8988T (cell line): ENCODE measurements around the gene SCO2.

ENCODE experiments used
- DNase-seq: peaks from one replicate; pipeline ENCODE4 v3.0.0; 2011

SCO2 gene

DNA sequence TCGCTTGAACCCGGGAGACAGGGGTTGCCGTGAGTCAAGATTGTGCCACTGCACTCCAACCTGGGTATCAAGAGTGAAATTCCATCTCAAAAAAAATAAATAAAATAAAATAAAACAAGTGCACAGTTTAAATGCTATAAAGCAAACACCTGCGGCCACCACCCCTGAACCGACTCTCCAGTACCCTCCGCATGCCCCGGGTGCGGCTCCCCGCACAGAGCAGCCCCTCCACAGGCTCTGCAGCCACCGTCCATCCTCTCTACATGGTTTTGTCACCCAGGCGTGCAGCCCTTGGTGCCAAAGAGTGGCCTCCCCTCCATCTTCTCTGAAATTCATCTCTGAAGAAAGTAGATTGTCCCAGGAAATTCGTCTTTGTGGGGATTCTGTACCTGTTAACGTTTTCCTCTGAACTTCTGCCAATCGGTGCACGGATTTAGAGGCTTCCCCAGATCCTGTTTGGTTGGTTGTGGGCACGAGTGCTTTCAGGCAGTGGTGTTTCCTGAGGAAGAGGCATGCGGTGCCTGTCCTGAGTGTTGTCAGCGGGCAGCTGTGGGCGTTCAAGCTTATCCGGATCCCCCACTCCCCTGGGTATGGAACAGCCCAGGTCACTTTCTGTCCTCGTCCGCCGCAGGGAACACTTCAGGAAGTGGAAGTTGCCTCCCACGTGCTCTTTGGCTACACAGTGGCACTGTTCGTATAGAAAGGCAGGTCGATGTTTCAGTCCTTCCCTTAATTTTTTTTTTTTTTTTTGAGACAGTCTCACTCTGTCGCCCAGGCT lies 34.7 kb downstream of the SCO2 start:
- no peak for DNase-seq

DNA sequence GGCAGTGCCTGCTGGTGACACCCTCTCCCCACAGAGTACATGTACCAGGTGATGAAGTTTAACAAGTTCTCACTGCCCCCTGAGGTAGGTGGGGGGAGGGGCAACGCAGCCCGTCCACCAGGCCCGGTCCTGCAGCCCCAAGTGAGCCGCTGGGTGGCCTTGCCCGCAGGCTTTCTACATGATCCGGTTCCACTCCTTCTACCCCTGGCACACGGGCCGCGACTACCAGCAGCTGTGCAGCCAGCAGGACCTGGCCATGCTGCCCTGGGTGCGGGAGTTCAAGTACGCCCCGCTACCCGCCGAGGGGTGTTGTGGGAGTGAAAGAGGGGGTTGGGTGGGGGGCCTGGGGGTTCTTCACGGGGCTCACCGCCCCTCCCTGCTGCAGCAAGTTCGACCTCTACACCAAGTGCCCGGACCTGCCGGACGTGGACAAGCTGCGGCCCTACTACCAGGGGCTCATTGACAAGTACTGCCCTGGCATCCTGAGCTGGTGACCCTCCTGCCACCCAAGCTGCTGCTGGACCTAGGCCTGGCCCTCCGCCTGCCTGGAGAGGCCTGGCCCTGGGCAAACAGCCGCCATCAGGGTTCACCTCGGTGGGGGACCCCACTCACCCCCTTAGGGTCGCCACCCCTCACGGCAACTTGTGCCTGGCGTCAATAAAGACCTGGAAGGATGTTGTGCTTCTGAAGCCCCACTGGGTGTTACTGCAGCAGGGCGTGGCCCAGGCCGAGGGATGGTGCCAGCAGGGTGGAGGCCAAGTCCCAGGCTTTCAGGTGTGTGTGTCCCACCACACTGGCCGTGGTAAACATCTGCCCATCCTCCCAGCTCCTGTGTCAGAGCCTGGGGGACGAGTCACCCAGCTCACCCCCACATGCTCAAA lies 35.8 kb downstream of the SCO2 start:
- no peak for DNase-seq

DNA sequence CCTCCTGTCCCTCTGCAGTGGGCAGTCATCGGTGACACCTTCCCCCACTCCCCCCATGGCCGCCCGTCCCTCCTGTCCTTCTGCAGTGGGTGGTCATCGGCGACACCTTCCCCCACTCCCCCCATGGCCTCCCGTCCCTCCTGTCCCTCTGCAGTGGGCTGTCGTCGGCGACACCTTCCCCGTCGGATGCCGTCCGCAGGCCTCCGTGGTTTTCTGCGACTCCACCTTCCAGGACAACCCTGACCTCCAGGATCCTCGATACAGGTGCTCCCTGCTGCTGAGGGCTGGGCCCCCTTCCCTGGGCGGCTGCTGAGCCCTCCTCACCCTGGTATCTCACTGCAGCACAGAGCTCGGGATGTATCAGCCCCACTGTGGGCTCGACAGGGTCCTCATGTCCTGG lies 36.5 kb downstream of the SCO2 start:
- DNase-seq: no peak

DNA sequence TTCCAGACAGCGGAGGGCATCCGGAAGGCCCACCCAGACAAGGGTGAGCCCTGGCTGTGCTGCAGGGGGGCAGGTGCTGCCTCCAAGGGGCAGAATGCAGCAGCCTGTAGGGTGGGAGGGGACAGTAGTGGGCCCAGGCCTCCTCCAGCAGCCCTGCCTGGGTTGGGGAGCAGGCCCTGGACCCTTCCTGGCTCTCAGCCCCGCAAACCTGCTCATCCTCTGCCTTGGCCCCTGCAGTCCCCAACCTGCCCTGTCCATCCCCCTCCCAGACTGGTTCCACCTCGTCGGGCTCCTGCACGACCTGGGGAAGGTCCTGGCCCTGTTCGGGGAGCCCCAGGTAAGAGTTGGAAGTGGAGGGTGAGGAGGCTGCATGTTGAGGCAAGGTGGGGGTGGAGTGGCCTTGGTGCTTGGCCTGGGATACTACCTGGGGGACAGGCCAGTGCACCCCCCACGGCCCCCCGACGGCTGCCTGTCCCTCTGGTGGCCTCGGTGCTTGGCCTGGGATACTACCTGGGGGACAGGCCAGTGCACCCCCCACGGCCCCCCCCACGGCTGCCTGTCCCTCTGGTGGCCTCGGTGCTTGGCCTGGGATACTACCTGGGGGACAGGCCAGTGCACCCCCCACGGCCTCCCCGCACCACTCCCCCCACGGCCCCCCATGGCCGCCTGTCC lies 37.3 kb downstream of the SCO2 start:
- DNase-seq: no peak

DNA sequence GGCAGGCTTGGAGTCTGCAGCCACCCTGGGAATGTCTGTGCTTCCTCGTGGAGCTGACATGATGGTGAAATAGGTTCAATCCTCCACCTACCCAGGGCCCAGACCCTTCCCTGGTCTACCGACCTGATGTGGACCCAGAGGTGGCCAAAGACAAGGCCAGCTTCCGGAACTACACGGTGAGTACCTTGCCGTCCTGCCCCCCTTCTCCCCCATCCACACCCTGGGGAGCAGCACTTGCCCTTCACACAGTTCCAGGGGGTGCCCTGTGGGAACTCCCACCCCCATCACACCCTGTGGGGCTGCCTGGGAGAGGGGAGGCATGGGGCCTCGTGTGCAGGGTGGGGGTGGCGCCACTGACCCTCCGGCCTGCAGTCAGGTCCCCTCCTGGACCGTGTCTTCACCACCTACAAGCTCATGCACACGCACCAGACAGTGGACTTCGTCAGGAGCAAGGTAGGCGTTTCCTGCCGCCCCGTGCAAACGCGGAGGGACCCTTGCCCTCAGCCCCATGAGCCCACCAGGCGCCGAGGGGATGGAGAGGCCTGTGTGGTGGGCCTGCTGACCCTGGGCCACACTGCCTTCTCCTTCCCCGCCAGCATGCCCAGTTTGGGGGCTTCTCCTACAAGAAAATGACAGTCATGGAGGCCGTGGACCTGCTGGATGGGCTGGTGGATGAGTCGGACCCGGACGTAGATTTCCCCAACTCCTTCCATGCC lies 38.0 kb downstream of the SCO2 start:
- DNase-seq: no peak

DNA sequence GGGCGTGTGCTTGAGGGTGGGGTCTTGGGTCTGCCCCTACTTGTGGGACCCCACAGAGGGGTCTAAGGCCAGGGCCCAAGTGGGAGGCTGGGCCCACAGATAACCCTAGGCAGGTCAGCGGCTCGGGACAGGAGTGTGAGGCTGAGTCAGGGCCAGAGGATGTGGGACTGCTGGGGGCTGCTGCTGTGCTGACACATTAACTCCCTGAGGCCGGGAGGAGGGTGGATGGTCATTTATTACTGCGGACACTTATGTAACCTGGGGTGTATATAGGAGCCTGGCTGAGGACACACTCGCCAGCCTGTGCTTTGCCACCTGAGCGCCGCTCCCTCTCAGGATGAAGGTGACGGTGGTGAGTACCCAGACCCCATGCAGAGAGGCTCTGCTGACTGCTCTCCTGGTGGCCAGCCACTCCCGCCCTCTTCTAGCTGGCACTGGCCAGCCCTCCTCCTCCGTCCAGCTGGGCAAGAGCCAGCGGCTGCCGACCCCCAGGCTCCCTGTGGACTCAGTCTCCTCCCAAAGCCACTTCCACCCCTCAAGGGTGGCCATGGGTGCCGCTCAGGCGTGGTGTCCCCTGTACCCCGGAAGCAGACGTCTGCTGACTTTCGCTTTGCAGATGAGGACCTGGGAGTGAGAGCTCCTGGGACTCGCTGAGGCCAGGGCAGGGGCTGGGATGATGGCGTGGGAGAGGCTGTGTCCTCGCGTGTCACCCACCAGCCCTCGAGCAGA lies 38.7 kb downstream of the SCO2 start, which contains the start of gene MIOX:
MIOX (plus strand) TSS at position 299 of the 729 bp plus-strand sequence; CDS start at position 338, 39 bp downstream.
- no peak for DNase-seq

GRCh38 chr22:50485221-50486131 lies 39.9 kb downstream of the SCO2 start:
- no peak for DNase-seq

GRCh38 chr22:50483977-50484853 lies 41.2 kb downstream of the SCO2 start:
- no peak for DNase-seq

- no peak for DNase-seq
Measured at GRCh38 chr22:50483556-50483955, 41.8 kb downstream of the SCO2 start.

- DNase-seq: no peak
Measured at GRCh38 chr22:50483106-50483505, 42.3 kb downstream of the SCO2 start.

GRCh38 chr22:50482107-50483074 lies 43.0 kb downstream of the SCO2 start:
- DNase-seq: no peak

GRCh38 chr22:50481440-50482106 lies 43.8 kb downstream of the SCO2 start, which contains the start of gene ADM2:
ADM2 (plus strand) TSS chr22:50481543; CDS start chr22:50481848, 305 bp downstream.
- no peak for DNase-seq

GRCh38 chr22:50481045-50481439 lies 44.4 kb downstream of the SCO2 start:
- DNase-seq: no peak

- no peak for DNase-seq
Measured at GRCh38 chr22:50479721-50480120, 45.7 kb downstream of the SCO2 start.

GRCh38 chr22:50477923-50478322 lies 47.5 kb downstream of the SCO2 start:
- no peak for DNase-seq

DNA sequence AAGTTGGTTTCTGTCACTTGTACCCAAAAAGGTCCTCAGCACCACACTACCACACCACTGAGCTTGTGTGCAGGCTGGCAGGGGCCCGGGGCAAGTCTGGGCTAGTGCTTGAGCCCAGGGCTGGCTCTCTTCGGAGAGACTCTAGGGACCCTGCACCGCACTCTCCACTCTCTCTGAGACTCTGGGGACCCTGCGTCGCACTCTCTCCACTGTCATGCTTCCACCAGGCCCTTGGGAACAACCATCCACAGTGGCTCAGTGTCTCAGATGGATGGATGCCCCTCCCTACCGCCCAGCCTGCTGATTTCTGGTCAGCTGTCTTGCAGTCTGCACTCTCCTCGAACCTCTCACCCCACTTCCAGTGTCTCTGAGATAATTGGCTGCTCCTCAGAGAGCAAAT lies 48.5 kb downstream of the SCO2 start:
- no peak for DNase-seq

DNA sequence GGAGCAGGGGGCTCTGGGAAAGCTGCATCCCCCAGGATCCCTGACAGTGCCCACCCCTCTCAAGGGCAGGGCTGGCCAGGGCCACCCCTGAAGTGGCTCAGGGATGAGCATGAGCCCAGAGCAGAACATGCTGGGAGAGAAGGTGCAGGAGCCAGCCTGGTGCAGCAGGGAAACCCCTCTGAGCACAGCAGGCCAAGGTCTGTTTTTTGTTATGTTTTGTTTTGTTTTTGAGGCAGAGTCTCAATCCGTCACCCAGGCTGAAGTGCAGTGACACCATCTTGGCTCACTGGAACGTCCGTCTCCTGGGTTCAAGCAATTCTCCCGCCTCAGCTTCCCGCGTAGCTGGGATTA lies 49.8 kb downstream of the SCO2 start:
- DNase-seq: no peak
